IMR-90 (cell line): ENCODE measurements around the gene DNM2. TPM values are rescaled to one million over a fixed set of nuclear protein-coding genes. Genes with fewer than 3 reads are reported as not detected.

Experiments used
- ATAC-seq: fragments of 200-7000 bp; cut with Tn5 transposase; 2 replicates; pipeline ENCODE4 v1.9.1; 2020; ENCODE audit warnings: low read depth, mild to moderate bottlenecking, moderate library complexity
- BruUV-seq: library from RNA; stranded (reverse); fragments of 400-500 nt; replicated peaks from 2 replicates; lab custom pipeline; 2021; lab: Mats Ljungman, UMichigan
- CTCF ChIA-PET: fragments of 300-600 bp; formaldehyde crosslinking; extraction: SDS; loops from one replicate; lab custom pipeline; 2021; ENCODE audit warnings: antibody characterized with exemption; lab: Yijun Ruan, JAX
- POLR2A ChIA-PET: fragments of 300-600 bp; sonication (Branson Sonifier 250); formaldehyde crosslinking; loops from one replicate; lab custom pipeline; 2022; ENCODE audit warnings: antibody characterized with exemption; ENCODE audit not compliant: unreplicated experiment; lab: Charles Lee
- DNase-seq: peaks from one replicate; pipeline ENCODE4 v3.0.0; 2013
- H2AFZ ChIP-seq: replicated peaks from 2 replicates; pipeline ENCODE3; 2013; ENCODE audit warnings: low read length, mild to moderate bottlenecking; ENCODE audit not compliant: poor library complexity
- H2AK5ac ChIP-seq: 2 replicates; pipeline ENCODE4 v1.6.1; 2013; ENCODE audit warnings: low read depth, low read length, inconsistent platforms
- H2AK9ac ChIP-seq: replicated peaks from 2 replicates; pipeline ENCODE3; 2013; ENCODE audit warnings: mild to moderate bottlenecking, low read depth, low read length, moderate library complexity; ENCODE audit not compliant: poor library complexity
- H2BK120ac ChIP-seq: 2 replicates; pipeline ENCODE4 v1.6.1; 2013; ENCODE audit warnings: low read depth, low read length, inconsistent platforms
- H2BK15ac ChIP-seq: 3 replicates; pipeline ENCODE4 v1.6.1; 2013; ENCODE audit warnings: low read depth, low read length, inconsistent platforms
- H2BK20ac ChIP-seq: 2 replicates; pipeline ENCODE4 v1.6.1; 2013; ENCODE audit warnings: low read depth, mild to moderate bottlenecking, inconsistent platforms, low read length, moderate library complexity
- H2BK5ac ChIP-seq: 2 replicates; pipeline ENCODE4 v1.6.1; 2013; ENCODE audit warnings: mild to moderate bottlenecking, low read depth, low read length, inconsistent platforms; ENCODE audit not compliant: poor library complexity, severe bottlenecking
- H3K14ac ChIP-seq: replicated peaks from 2 replicates; pipeline ENCODE4 v1.6.1; 2013; ENCODE audit warnings: low read depth, low read length, inconsistent platforms
- H3K18ac ChIP-seq: 2 replicates; pipeline ENCODE4 v1.6.1; 2013; ENCODE audit warnings: low read depth, low read length, control low read depth
- H3K23ac ChIP-seq: 2 replicates; pipeline ENCODE4 v1.6.1; 2013; ENCODE audit warnings: low read depth, low read length, inconsistent platforms
- H3K27ac ChIP-seq: 2 replicates; pipeline ENCODE4 v1.5.1; 2013; ENCODE audit warnings: mild to moderate bottlenecking, control low read depth, low read length; ENCODE audit not compliant: insufficient read depth
- H3K27me3 ChIP-seq: 2 replicates; pipeline ENCODE4 v1.6.1; 2013; ENCODE audit warnings: low read length; ENCODE audit not compliant: control insufficient read depth, insufficient read depth
- H3K36me3 ChIP-seq: 2 replicates; pipeline ENCODE4 v1.6.1; 2013; ENCODE audit warnings: low read length, mixed read lengths; ENCODE audit not compliant: control insufficient read depth, insufficient read depth
- H3K4ac ChIP-seq: 2 replicates; pipeline ENCODE4 v1.6.1; 2013; ENCODE audit warnings: low read depth, low read length, inconsistent platforms
- H3K4me1 ChIP-seq: 2 replicates; pipeline ENCODE4 v1.6.1; 2013; ENCODE audit warnings: low read length, mixed read lengths; ENCODE audit not compliant: control insufficient read depth, insufficient read depth
- H3K4me2 ChIP-seq: 2 replicates; pipeline ENCODE4 v1.6.1; 2013; ENCODE audit warnings: low read depth, mild to moderate bottlenecking, control low read depth, low read length, moderate library complexity
- H3K4me3 ChIP-seq: 2 replicates; pipeline ENCODE4 v1.5.1; 2013; ENCODE audit warnings: low read depth, mild to moderate bottlenecking, control low read depth, low read length, moderate library complexity; ENCODE audit not compliant: insufficient read depth
- H3K56ac ChIP-seq: 2 replicates; pipeline ENCODE4 v1.6.1; 2013; ENCODE audit warnings: low read length, inconsistent platforms; ENCODE audit not compliant: insufficient read depth; ENCODE audit errors: extremely low read depth
- H3K79me1 ChIP-seq, 2 experiments: 2 replicates each; pipeline ENCODE4 v1.6.1; 2013; ENCODE audit warnings: low read length in 2 of 2, inconsistent platforms in 1 of 2, low read depth in 1 of 2
- H3K9ac ChIP-seq: 2 replicates; pipeline ENCODE4 v1.6.1; 2013; ENCODE audit warnings: low read depth, low read length, control low read depth
- H3K9me1 ChIP-seq: 2 replicates; pipeline ENCODE4 v1.6.1; 2013; ENCODE audit warnings: low read length, inconsistent platforms; ENCODE audit not compliant: insufficient read depth
- H3K9me3 ChIP-seq: 2 replicates; pipeline ENCODE4 v1.6.1; 2013; ENCODE audit warnings: low read length; ENCODE audit not compliant: control insufficient read depth, insufficient read depth
- H4K20me1 ChIP-seq: 2 replicates; pipeline ENCODE4 v1.6.1; 2013; ENCODE audit warnings: low read length, inconsistent platforms; ENCODE audit not compliant: insufficient read depth
- H4K5ac ChIP-seq: 2 replicates; pipeline ENCODE4 v1.6.1; 2013; ENCODE audit warnings: mild to moderate bottlenecking, low read depth, low read length, control low read depth
- H4K8ac ChIP-seq, 2 experiments: 2 replicates each; pipeline ENCODE4 v1.6.1; 2013; ENCODE audit warnings: low read depth in 2 of 2, low read length in 2 of 2, control low read depth in 1 of 2, inconsistent platforms in 1 of 2
- H4K91ac ChIP-seq: 2 replicates; pipeline ENCODE4 v1.6.1; 2013; ENCODE audit warnings: low read depth, low read length, inconsistent platforms; ENCODE audit not compliant: insufficient read depth
- BHLHE40 ChIP-seq: fragments of 150-350 bp; IDR thresholded peaks from 2 replicates; pipeline ENCODE4 v1.6.1; 2016; ENCODE audit warnings: mild to moderate bottlenecking, low read depth, low read length
- CEBPB ChIP-seq: IDR thresholded peaks from 2 replicates; pipeline ENCODE4 v1.6.1; 2012; ENCODE audit warnings: low read depth, low read length, improper control_type of control experiment
- FOS ChIP-seq: fragments of 150-350 bp; IDR thresholded peaks from 2 replicates; pipeline ENCODE4 v1.6.1; 2016; ENCODE audit warnings: low read depth, low read length
- MAZ ChIP-seq: IDR thresholded peaks from 2 replicates; pipeline ENCODE4 v1.6.1; 2012; ENCODE audit warnings: low read depth, mild to moderate bottlenecking, low read length, improper control_type of control experiment, moderate library complexity, borderline replicate concordance
- MXI1 ChIP-seq: IDR thresholded peaks from 2 replicates; pipeline ENCODE4 v1.6.1; 2012; ENCODE audit warnings: low read depth, mild to moderate bottlenecking, low read length, moderate library complexity, borderline replicate concordance
- NFE2L2 ChIP-seq: fragments of 150-350 bp; IDR thresholded peaks from 2 replicates; pipeline ENCODE4 v1.6.1; 2016; ENCODE audit warnings: low read depth, mild to moderate bottlenecking, low read length
- POLR2A ChIP-seq: IDR thresholded peaks from 2 replicates; pipeline ENCODE4 v1.6.1; 2012; ENCODE audit warnings: mild to moderate bottlenecking, low read depth, low read length
- RAD21 ChIP-seq: IDR thresholded peaks from 2 replicates; pipeline ENCODE4 v1.6.1; 2012; ENCODE audit warnings: low read length, improper control_type of control experiment
- RCOR1 ChIP-seq: IDR thresholded peaks from 2 replicates; pipeline ENCODE4 v1.6.1; 2012; ENCODE audit warnings: mild to moderate bottlenecking, low read length, improper control_type of control experiment; ENCODE audit not compliant: insufficient replicate concordance
- SMC3 ChIP-seq: fragments of 150-350 bp; IDR thresholded peaks from 2 replicates; pipeline ENCODE4 v1.6.1; 2016; ENCODE audit warnings: low read depth, mild to moderate bottlenecking, antibody characterized with exemption, low read length, moderate library complexity
- WGBS, 2 experiments: methylation state at CpG; one replicate each; pipeline versions ENCODE4 v1.1.5 to v1.1.7; 2013; ENCODE audit warnings: missing lambda C conversion rate in 2 of 2; ENCODE audit not compliant: insufficient read length in 1 of 2; ENCODE audit errors: extremely low coverage in 2 of 2; 5-methylcytosine and 5-hydroxymethylcytosine counted together
- dilution Hi-C: fragments of 300-500 bp; cut with HindIII; formaldehyde crosslinking; loops from one replicate; pipeline ENCODE4 v1.14.3; 2018; ENCODE audit warnings: low sequenced_read_pairs; ENCODE audit not compliant: unreplicated experiment
- in situ Hi-C: fragments of 300-500 bp; cut with MboI; formaldehyde crosslinking; loops from 3 replicates; pipeline ENCODE4 v1.14.3; 2019; ENCODE audit warnings: low sequenced_read_pairs, inconsistent platforms, mixed read lengths
- intact Hi-C: fragments of 100-400 bp; cut with micrococcal nuclease; formaldehyde crosslinking; loops from 2 replicates; pipeline ENCODE4 v1.10.0; 2022
- polyA plus RNA-seq, 3 experiments: library from polyadenylated mRNA; depleted of rRNA; stranded (reverse); fragments of >200 nt; gene quantifications; 2 replicates each; pipeline ENCODE4 v1.2.3, GENCODE V29; 2012; ENCODE audit warnings: low replicate concordance in 1 of 3
- total RNA-seq: library from RNA; depleted of rRNA; stranded (reverse); fragments of >200 nt; gene quantifications from 2 replicates; pipeline ENCODE4 v1.2.3, GENCODE V29; 2012
- TF ChIP-seq, protein P1 (sequence below): conservative IDR thresholded peaks from 2 replicates; pipeline ENCODE4 v1.5.1; 2012; ENCODE audit warnings: mild to moderate bottlenecking, low read depth, low read length, improper control_type of control experiment
- TF ChIP-seq, protein P2 (sequence below): fragments of 150-350 bp; IDR thresholded peaks from 2 replicates; pipeline ENCODE4 v1.6.1; 2016; ENCODE audit warnings: low read depth, mild to moderate bottlenecking, low read length, moderate library complexity, borderline replicate concordance
- TF ChIP-seq, protein P3 (sequence below): fragments of 150-350 bp; IDR thresholded peaks from 2 replicates; pipeline ENCODE4 v1.6.1; 2017; ENCODE audit warnings: mild to moderate bottlenecking, antibody characterized with exemption, low read length, low read depth

The DNM2 gene
- total and polyA plus RNA-seq, 2 of the 4 experiments (the other 2 are of a cell fraction), result 55.6 to 74.2 TPM

DNA sequence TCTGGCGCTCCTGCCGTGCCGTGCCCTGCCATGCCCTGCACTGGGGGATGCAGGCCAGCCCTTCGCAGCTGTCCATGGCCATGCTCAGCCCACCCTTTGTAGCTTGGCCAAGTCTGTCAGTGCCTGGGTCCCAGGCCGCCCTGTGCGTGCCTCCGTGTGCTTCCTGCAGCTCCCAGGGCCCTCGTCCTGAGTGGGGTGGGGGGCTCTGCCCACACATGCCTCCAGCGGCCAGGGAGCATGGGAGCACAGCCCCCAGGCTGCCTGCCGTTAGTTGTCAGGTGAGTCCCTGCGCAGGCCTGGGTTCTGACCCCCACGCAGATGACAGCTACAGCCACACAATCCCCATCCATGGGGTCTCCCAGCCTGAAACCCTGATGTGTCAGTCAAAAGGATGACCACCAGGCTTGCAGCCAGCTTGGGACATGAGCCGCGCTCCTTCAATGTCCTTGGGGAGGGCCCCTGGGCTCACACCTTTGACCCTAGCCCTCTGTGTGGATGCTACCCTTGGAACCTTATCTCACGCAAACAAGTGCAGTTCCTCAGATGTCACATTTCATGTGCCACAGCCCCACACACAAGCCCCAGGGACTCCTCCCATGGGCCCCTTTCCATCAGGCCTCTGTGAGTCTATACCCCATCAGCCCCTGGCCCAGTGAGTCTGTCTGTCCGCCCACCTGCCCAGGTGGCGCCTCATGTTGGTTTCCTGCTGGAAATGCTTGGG, 93.7 kb downstream of the DNM2 start (continued):
- no peak for TF ChIP-seq FOS

DNA sequence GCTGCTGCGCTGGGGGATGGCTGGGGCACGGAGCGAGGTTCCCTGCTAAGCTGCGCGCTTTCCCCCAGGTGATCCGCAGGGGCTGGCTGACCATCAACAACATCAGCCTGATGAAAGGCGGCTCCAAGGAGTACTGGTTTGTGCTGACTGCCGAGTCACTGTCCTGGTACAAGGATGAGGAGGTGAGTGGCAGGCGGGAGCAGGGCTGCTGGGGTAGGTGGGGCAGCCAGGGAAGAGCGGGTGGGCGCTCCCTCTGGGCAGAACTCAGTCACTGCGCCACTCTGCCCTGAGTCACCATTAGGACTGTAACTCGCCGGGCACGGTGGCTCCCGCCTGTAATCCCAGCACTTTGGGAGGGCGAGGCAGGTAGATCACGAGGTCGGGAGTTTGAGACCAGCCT, 94.3 kb downstream of the DNM2 start:
- WGBS, 2 experiments, result 89% methylated on average over 10 of the region's 19 CpGs; no CpG with 5 or more reads in 1 of the 2 experiments
- peak overlapping the region; percentile 63; the same call in 1 of the 3 replicates for H2BK15ac ChIP-seq
- H3K23ac ChIP-seq, result no peak overlapping the region
- H3K9me3 ChIP-seq, result no peaks in the 10 kb centered on the region
- H4K20me1 ChIP-seq, result peaks cover 3% of the 10 kb centered on the region
- dilution Hi-C loops, result no loop called here
- peaks cover 9% of the 10 kb centered on the region for H3K9me1 ChIP-seq
- peaks cover 14 to 64% of the 10 kb centered on the region in 2 experiments; a peak in 3 of 4 replicates for H3K79me1 ChIP-seq
- POLR2A ChIA-PET, result no interaction called here
- peak overlapping the region; percentile 52 for H2BK120ac ChIP-seq
- H2BK20ac ChIP-seq, result no peak overlapping the region
- in situ Hi-C loops, result no loop called here
- no peak overlapping the region for H3K56ac ChIP-seq
- H2AK5ac ChIP-seq, result peak overlapping the region; percentile 98
- peak overlapping the region; percentile 42 for H4K5ac ChIP-seq
- 0 out of 2 replicates have a peak overlapping the region, but pooled peaks have one; percentile 15 for H3K14ac ChIP-seq
- DNase-seq (no peak), ATAC-seq (no peak)
- H4K8ac ChIP-seq, result peak overlapping the region in 1 of 2 experiments; percentile 17; a peak in 2 of 4 replicates
- peaks cover 23% of the 10 kb centered on the region for H3K4me1 ChIP-seq
- peak overlapping the region; percentile 66 for H3K4ac ChIP-seq
- H3K4me3 ChIP-seq, result no peak overlapping the region
- H3K18ac ChIP-seq, result no peak overlapping the region
- intact Hi-C loops, result no loop called here
- H3K9ac ChIP-seq, result no peak overlapping the region
- peak overlapping the region; percentile 59 for H3K27ac ChIP-seq
- peaks cover 61% of the 10 kb centered on the region for H3K36me3 ChIP-seq
- no peaks in the 10 kb centered on the region for H3K27me3 ChIP-seq
- no peak overlapping the region for H2AFZ ChIP-seq
- H4K91ac ChIP-seq, result peak overlapping the region; percentile 49
- CTCF ChIA-PET, result no interaction called here
- peak overlapping the region; percentile 99 for H2BK5ac ChIP-seq
- H2AK9ac ChIP-seq, result peak overlapping the region; percentile 76
- no TSS peak for BruUV-seq
- no peak overlapping the region for H3K4me2 ChIP-seq
- TF ChIP-seq POLR2A, result no peak
- TF ChIP-seq, protein P1, sequence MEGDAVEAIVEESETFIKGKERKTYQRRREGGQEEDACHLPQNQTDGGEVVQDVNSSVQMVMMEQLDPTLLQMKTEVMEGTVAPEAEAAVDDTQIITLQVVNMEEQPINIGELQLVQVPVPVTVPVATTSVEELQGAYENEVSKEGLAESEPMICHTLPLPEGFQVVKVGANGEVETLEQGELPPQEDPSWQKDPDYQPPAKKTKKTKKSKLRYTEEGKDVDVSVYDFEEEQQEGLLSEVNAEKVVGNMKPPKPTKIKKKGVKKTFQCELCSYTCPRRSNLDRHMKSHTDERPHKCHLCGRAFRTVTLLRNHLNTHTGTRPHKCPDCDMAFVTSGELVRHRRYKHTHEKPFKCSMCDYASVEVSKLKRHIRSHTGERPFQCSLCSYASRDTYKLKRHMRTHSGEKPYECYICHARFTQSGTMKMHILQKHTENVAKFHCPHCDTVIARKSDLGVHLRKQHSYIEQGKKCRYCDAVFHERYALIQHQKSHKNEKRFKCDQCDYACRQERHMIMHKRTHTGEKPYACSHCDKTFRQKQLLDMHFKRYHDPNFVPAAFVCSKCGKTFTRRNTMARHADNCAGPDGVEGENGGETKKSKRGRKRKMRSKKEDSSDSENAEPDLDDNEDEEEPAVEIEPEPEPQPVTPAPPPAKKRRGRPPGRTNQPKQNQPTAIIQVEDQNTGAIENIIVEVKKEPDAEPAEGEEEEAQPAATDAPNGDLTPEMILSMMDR, result no peak
- no peak for TF ChIP-seq MAZ
- TF ChIP-seq RAD21, result no peak
- no peak for TF ChIP-seq CEBPB
- TF ChIP-seq, protein P2, sequence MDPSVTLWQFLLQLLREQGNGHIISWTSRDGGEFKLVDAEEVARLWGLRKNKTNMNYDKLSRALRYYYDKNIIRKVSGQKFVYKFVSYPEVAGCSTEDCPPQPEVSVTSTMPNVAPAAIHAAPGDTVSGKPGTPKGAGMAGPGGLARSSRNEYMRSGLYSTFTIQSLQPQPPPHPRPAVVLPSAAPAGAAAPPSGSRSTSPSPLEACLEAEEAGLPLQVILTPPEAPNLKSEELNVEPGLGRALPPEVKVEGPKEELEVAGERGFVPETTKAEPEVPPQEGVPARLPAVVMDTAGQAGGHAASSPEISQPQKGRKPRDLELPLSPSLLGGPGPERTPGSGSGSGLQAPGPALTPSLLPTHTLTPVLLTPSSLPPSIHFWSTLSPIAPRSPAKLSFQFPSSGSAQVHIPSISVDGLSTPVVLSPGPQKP, result no peak
- no peak for TF ChIP-seq NFE2L2
- TF ChIP-seq, protein P3, sequence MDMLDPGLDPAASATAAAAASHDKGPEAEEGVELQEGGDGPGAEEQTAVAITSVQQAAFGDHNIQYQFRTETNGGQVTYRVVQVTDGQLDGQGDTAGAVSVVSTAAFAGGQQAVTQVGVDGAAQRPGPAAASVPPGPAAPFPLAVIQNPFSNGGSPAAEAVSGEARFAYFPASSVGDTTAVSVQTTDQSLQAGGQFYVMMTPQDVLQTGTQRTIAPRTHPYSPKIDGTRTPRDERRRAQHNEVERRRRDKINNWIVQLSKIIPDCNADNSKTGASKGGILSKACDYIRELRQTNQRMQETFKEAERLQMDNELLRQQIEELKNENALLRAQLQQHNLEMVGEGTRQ, result no peak
- no peak for TF ChIP-seq RCOR1
- TF ChIP-seq MXI1, result no peak
- no peak for TF ChIP-seq SMC3
- no peak for TF ChIP-seq BHLHE40
